HCT116 (cell line): ENCODE measurements around the gene KCNA2. TPM values are rescaled to one million over a fixed set of nuclear protein-coding genes. Genes with fewer than 3 reads are reported as not detected.

Source experiments
- ATAC-seq: fragments of 200-7000 bp; cut with Tn5 transposase; 2 replicates; pipeline ENCODE4 v1.9.1; 2020; ENCODE audit warnings: mild to moderate bottlenecking, moderate library complexity
- BruUV-seq: library from RNA; stranded (reverse); fragments of 400-500 nt; replicated peaks from 2 replicates; lab custom pipeline; 2021; lab: Mats Ljungman, UMichigan
- CTCF ChIA-PET: fragments of 300-600 bp; sonication (Branson Sonifier 250); formaldehyde crosslinking; loops from one replicate; lab custom pipeline; 2021; ENCODE audit warnings: antibody characterized with exemption; lab: Charles Lee
- POLR2A ChIA-PET: fragments of 300-600, 350-600 bp; sonication (Branson Sonifier 250); formaldehyde crosslinking; loops from one replicate; lab custom pipeline; 2021; ENCODE audit warnings: antibody characterized with exemption; lab: Charles Lee
- RAD21 ChIA-PET, 2 experiments: fragments of 300-600 bp; sonication (Branson Sonifier 250); formaldehyde crosslinking; loops; one replicate each; lab custom pipeline; 2023; ENCODE audit warnings: low total read pairs in 2 of 2; ENCODE audit not compliant: uncharacterized antibody in 2 of 2, unreplicated experiment in 2 of 2, low non-redundant PET in 1 of 2; lab: Charles Lee
- DNase-seq: peaks from one replicate; pipeline ENCODE4 v3.0.0-alpha.2; 2010; ENCODE audit warnings: low read depth, low spot score
- H2AFZ ChIP-seq: fragments of 200-600 bp; shearing (Covaris generic), sonication (generic); 2 replicates; pipeline ENCODE4 v1.6.1; 2017; ENCODE audit warnings: low read depth, mixed run types, mixed read lengths, antibody characterized with exemption, low read length; ENCODE audit not compliant: poor library complexity, severe bottlenecking
- H3K27ac ChIP-seq: 2 replicates; pipeline ENCODE4 v1.5.1; 2012; ENCODE audit warnings: low read depth, low read length
- H3K27me3 ChIP-seq: fragments of 200-600 bp; sonication (generic); 2 replicates; pipeline ENCODE4 v1.6.1; 2016; ENCODE audit warnings: mixed run types, low read length, mixed read lengths; ENCODE audit not compliant: insufficient read depth
- H3K36me3 ChIP-seq, 2 experiments: fragments of 200-500 bp in 1 of 2; fragments of 200-600 bp in 1 of 2; sonication (Bioruptor generic) in 1 of 2; sonication (generic) in 1 of 2; 2 replicates each; pipeline versions ENCODE4 v1.5.1 to v1.6.1; 2014 to 2016; ENCODE audit warnings: low read length in 2 of 2, inconsistent platforms in 1 of 2, mixed read lengths in 1 of 2, mixed run types in 1 of 2; ENCODE audit not compliant: insufficient read depth in 2 of 2, control insufficient read depth in 1 of 2
- H3K4me1 ChIP-seq, 2 experiments: fragments of 200-600 bp in 1 of 2; sonication (generic) in 1 of 2; 2 replicates each; pipeline versions ENCODE4 v1.5.1 to v1.6.1; 2012 to 2017; ENCODE audit warnings: low read length in 2 of 2, inconsistent platforms in 1 of 2, mild to moderate bottlenecking in 1 of 2, mixed read lengths in 1 of 2, mixed run types in 1 of 2, moderate library complexity in 1 of 2; ENCODE audit not compliant: insufficient read depth in 2 of 2, control insufficient read depth in 1 of 2
- H3K4me2 ChIP-seq: fragments of 200-600 bp; sonication (generic); 2 replicates; pipeline ENCODE4 v1.6.1; 2017; ENCODE audit warnings: mixed run types, low read length, mixed read lengths
- H3K4me3 ChIP-seq, 2 experiments: fragments of 200-600 bp in 1 of 2; sonication (generic) in 1 of 2; replicated peaks in 1 of 2; 2 replicates each; pipeline ENCODE4 v1.5.1; 2011 to 2016; ENCODE audit warnings: low read length in 2 of 2, control low read depth in 1 of 2, low read depth in 1 of 2, mild to moderate bottlenecking in 1 of 2, mixed read lengths in 1 of 2, mixed run types in 1 of 2
- H3K79me2 ChIP-seq: fragments of 200-600 bp; sonication (generic); 2 replicates; pipeline ENCODE4 v1.6.1; 2017; ENCODE audit warnings: mild to moderate bottlenecking, mixed run types, low read length, moderate library complexity, mixed read lengths; ENCODE audit not compliant: insufficient read depth
- H3K9ac ChIP-seq: fragments of 200-600 bp; sonication (generic); 2 replicates; pipeline ENCODE4 v1.6.1; 2016; ENCODE audit warnings: low read length, mixed read lengths
- H3K9me2 ChIP-seq: fragments of 200-600 bp; sonication (generic), shearing (Covaris generic); 2 replicates; pipeline ENCODE4 v1.6.1; 2017; ENCODE audit warnings: mixed run types, mild to moderate bottlenecking, moderate library complexity; ENCODE audit not compliant: insufficient read depth
- H3K9me3 ChIP-seq, 2 experiments: fragments of 200-500 bp in 1 of 2; fragments of 200-600 bp in 1 of 2; sonication (Bioruptor generic) in 1 of 2; sonication (generic) in 1 of 2; 2 replicates each; pipeline ENCODE4 v1.6.1; 2014 to 2017; ENCODE audit warnings: low read length in 2 of 2, mixed read lengths in 2 of 2, inconsistent platforms in 1 of 2, low read depth in 1 of 2, mild to moderate bottlenecking in 1 of 2, mixed run types in 1 of 2, moderate library complexity in 1 of 2; ENCODE audit not compliant: control insufficient read depth in 1 of 2, insufficient read depth in 1 of 2
- H4K20me1 ChIP-seq: fragments of 200-600 bp; sonication (generic), shearing (Covaris generic); 2 replicates; pipeline ENCODE4 v1.6.1; 2017; ENCODE audit warnings: mixed run types, mild to moderate bottlenecking, moderate library complexity; ENCODE audit not compliant: insufficient read depth
- CTCF ChIP-seq, 3 experiments: fragments of 200-600 bp in 1 of 3; sonication (generic) in 1 of 3; IDR thresholded peaks in 2 of 3; conservative IDR thresholded peaks in 1 of 3; 2 replicates each; pipeline ENCODE4 v1.5.1; 2012 to 2017; ENCODE audit warnings: low read depth in 2 of 3, low read length in 2 of 3, antibody characterized with exemption in 1 of 3, borderline replicate concordance in 1 of 3, control low read depth in 1 of 3, mild to moderate bottlenecking in 1 of 3, mixed read lengths in 1 of 3, mixed run types in 1 of 3, moderate library complexity in 1 of 3; ENCODE audit not compliant: insufficient read depth in 1 of 3
- EGR1 ChIP-seq: IDR thresholded peaks from 2 replicates; pipeline ENCODE4 v1.6.1; 2012; ENCODE audit warnings: low read depth
- ELF1 ChIP-seq: IDR thresholded peaks from 2 replicates; pipeline ENCODE4 v1.6.1; 2012; ENCODE audit warnings: low read depth, borderline replicate concordance
- EZH2 ChIP-seq: fragments of 200-600 bp; sonication (generic); IDR thresholded peaks from 2 replicates; pipeline ENCODE4 v1.6.1; 2017; ENCODE audit warnings: antibody characterized with exemption, mixed run types
- EZH2phosphoT487 ChIP-seq: fragments of 200-600 bp; IDR thresholded peaks from 2 replicates; pipeline ENCODE4 v1.6.1; 2018; ENCODE audit warnings: antibody characterized with exemption, borderline replicate concordance
- JUND ChIP-seq: IDR thresholded peaks from 2 replicates; pipeline ENCODE4 v1.6.1; 2012
- POLR2A ChIP-seq: IDR thresholded peaks from 2 replicates; pipeline ENCODE4 v1.7.0; 2011; ENCODE audit warnings: borderline replicate concordance; ENCODE audit not compliant: insufficient read depth, insufficient read length; ENCODE audit errors: extremely low read depth
- RAD21 ChIP-seq: IDR thresholded peaks from 2 replicates; pipeline ENCODE4 v1.6.1; 2012; ENCODE audit warnings: low read depth, mild to moderate bottlenecking
- SRF ChIP-seq: IDR thresholded peaks from 2 replicates; pipeline ENCODE4 v1.6.1; 2012; ENCODE audit warnings: low read depth
- TCF7L2 ChIP-seq: IDR thresholded peaks from 2 replicates; pipeline ENCODE4 v1.7.0; 2011; ENCODE audit warnings: borderline replicate concordance, inconsistent platforms; ENCODE audit not compliant: insufficient read depth, insufficient read length; ENCODE audit errors: extremely low read depth
- YY1 ChIP-seq: IDR thresholded peaks from 2 replicates; pipeline ENCODE4 v1.6.1; 2011; ENCODE audit warnings: low read length, low read depth, moderate library complexity, mild to moderate bottlenecking; ENCODE audit not compliant: insufficient replicate concordance; ENCODE audit errors: extremely low read depth
- ZNF274 ChIP-seq: fragments of 200-500 bp; sonication (Bioruptor generic); IDR thresholded peaks from 2 replicates; pipeline ENCODE4 v1.6.1; 2014; ENCODE audit warnings: mild to moderate bottlenecking, low read depth, low read length, inconsistent platforms
- intact Hi-C: fragments of 100-400 bp; cut with micrococcal nuclease; formaldehyde crosslinking; loops from 2 replicates; pipeline ENCODE4 v1.10.0; 2022
- total RNA-seq: library from RNA; stranded (reverse); gene quantifications from one replicate; pipeline ENCODE4 v1.2.1, GENCODE V29; 2021; ENCODE audit not compliant: unreplicated experiment
- TF ChIP-seq, protein P1 (sequence below): IDR thresholded peaks from 2 replicates; pipeline ENCODE4 v1.6.1; 2012

The KCNA2 gene
- total RNA-seq, 1 experiment from 2014 or later = not detected

- CTCF ChIA-PET = no interaction called here
- no peak for DNase-seq
- peaks cover 13% of the 10 kb centered on the region for H3K27me3 ChIP-seq
Observed at GRCh38 chr1:110602466-110602865, 3.7 kb downstream of the KCNA2 start.

DNA sequence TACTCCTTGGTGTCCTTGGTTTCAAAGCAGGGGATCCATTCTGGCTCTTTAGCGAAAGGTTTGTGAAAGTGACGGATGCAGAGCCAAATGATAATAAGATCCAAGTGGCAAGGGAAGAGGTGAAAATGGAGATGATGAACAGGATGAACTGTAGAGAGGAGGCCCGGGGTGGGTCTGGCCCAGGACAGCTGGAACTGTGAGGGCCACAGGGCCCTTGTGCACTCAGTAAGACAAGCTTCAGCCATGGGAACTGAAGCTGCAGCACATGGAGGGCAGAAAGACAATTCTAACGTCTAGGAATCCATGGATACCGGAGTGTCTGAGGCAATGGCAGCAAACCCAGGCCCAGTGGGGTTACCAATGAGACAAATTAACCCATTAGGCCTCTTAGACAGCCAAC is 4.8 kb downstream of the KCNA2 start:
- H3K27ac ChIP-seq = no peak overlapping the region
- no peak for DNase-seq
- no TSS peak for BruUV-seq
- H3K9ac ChIP-seq = no peak overlapping the region
- ChIA-PET POLR2A (no interaction called here), CTCF (no interaction called here), RAD21 (no interaction called here)
- no peak overlapping the region for H3K4me2 ChIP-seq
- H2AFZ ChIP-seq = no peak overlapping the region
- intact Hi-C loops = no loop called here
- H3K4me3 ChIP-seq = no peak overlapping the region
- no peaks in the 10 kb centered on the region for H3K4me1 ChIP-seq
- H3K9me2 ChIP-seq = no peaks in the 10 kb centered on the region
- no peak for ATAC-seq
- H3K36me3 ChIP-seq = no peaks in the 10 kb centered on the region
- H4K20me1 ChIP-seq = no peaks in the 10 kb centered on the region
- no peaks in the 10 kb centered on the region for H3K9me3 ChIP-seq
- no peaks in the 10 kb centered on the region for H3K79me2 ChIP-seq
- H3K27me3 ChIP-seq = peaks cover 24% of the 10 kb centered on the region
- TF ChIP-seq EGR1 (no peak), RAD21 (no peak), CTCF (IDR thresholded peaks at IDR 0.05 in 2 of 3, conservative IDR thresholded peaks at IDR 0.05 in 1 of 3; ENCODE audit: borderline replicate concordance in 1 of 3, insufficient read depth in 1 of 3, low read depth in 2 of 3, low read length in 2 of 3) (no peak), YY1 (no peak), ELF1 (no peak)

More at GRCh38 chr1:110602466-110602865, 3.7 kb downstream of the KCNA2 start:
- ChIA-PET POLR2A (no interaction called here), RAD21 (no interaction called here)
- Histone ChIP-seq H3K9ac (no peak overlapping the region), H3K36me3 (no peaks in the 10 kb centered on the region), H2AFZ (no peak overlapping the region), H3K9me2 (no peaks in the 10 kb centered on the region), H3K27ac (no peak overlapping the region), H4K20me1 (no peaks in the 10 kb centered on the region), H3K4me2 (no peak overlapping the region), H3K4me3 (no peak overlapping the region), H3K4me1 (no peaks in the 10 kb centered on the region), H3K9me3 (no peaks in the 10 kb centered on the region), H3K79me2 (no peaks in the 10 kb centered on the region)
- TF ChIP-seq JUND (no peak), SRF (no peak), EZH2phosphoT487 (no peak), TCF7L2 (no peak), ZNF274 (no peak), EZH2 (no peak), RAD21 (no peak), POLR2A (no peak)
- TF ChIP-seq, protein P1, sequence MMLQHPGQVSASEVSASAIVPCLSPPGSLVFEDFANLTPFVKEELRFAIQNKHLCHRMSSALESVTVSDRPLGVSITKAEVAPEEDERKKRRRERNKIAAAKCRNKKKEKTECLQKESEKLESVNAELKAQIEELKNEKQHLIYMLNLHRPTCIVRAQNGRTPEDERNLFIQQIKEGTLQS = no peak
- BruUV-seq = no TSS peak
- ATAC-seq = no peak
- intact Hi-C loops = no loop called here
